HG02981 (cell line): ENCODE data around the gene CNTN4.

ENCODE experiments used
- ATAC-seq: cut with Tn5 transposase; IDR thresholded peaks from one replicate; pipeline ENCODE4 v1.9.1; 2021; ENCODE audit warnings: mild to moderate bottlenecking, moderate library complexity; ENCODE audit not compliant: unreplicated experiment

CNTN4 gene

GRCh38 chr3:2148561-2149340 lies 50.1 kb downstream of the CNTN4 start:
- ATAC-seq: no peak

GRCh38 chr3:2153053-2153452 lies 54.4 kb downstream of the CNTN4 start:
- no peak for ATAC-seq

GRCh38 chr3:2153547-2153946 lies 54.9 kb downstream of the CNTN4 start:
- ATAC-seq: no peak

GRCh38 chr3:2154621-2155020 lies 56.0 kb downstream of the CNTN4 start:
- no peak for ATAC-seq

- ATAC-seq: no peak
Measured at GRCh38 chr3:2156244-2156847, 57.7 kb downstream of the CNTN4 start.

GRCh38 chr3:2158828-2159227 lies 60.2 kb downstream of the CNTN4 start:
- ATAC-seq: no peak

GRCh38 chr3:2166552-2166951 lies 67.9 kb downstream of the CNTN4 start:
- ATAC-seq: no peak

GRCh38 chr3:2172561-2173171 lies 74.0 kb downstream of the CNTN4 start:
- no peak for ATAC-seq

GRCh38 chr3:2180634-2181033 lies 82.0 kb downstream of the CNTN4 start:
- ATAC-seq: no peak

GRCh38 chr3:2198776-2199279 lies 100.2 kb downstream of the CNTN4 start:
- no peak for ATAC-seq

GRCh38 chr3:2204054-2204453 lies 105.4 kb downstream of the CNTN4 start:
- no peak for ATAC-seq

- ATAC-seq: no peak
Measured at GRCh38 chr3:2205692-2206091, 107.0 kb downstream of the CNTN4 start.

GRCh38 chr3:2206536-2206935 lies 107.9 kb downstream of the CNTN4 start:
- no peak for ATAC-seq

GRCh38 chr3:2211568-2211967 lies 112.9 kb downstream of the CNTN4 start:
- no peak for ATAC-seq

- ATAC-seq: no peak
Measured at GRCh38 chr3:2212206-2212605, 113.5 kb downstream of the CNTN4 start.

- ATAC-seq: no peak
Measured at GRCh38 chr3:2218375-2218774, 119.7 kb downstream of the CNTN4 start.

- ATAC-seq: no peak
Measured at GRCh38 chr3:2218816-2219215, 120.2 kb downstream of the CNTN4 start.

- no peak for ATAC-seq
Measured at GRCh38 chr3:2236203-2236602, 137.5 kb downstream of the CNTN4 start.

- ATAC-seq: no peak
Measured at GRCh38 chr3:2244137-2244536, 145.5 kb downstream of the CNTN4 start.

- ATAC-seq: no peak
Measured at GRCh38 chr3:2246873-2247648, 148.4 kb downstream of the CNTN4 start.

- ATAC-seq: no peak
Measured at GRCh38 chr3:2247831-2248230, 149.2 kb downstream of the CNTN4 start.
